AG04450 (cell line): Measurements from ENCODE around the gene PDGFD. TPM values are rescaled to one million over a fixed set of nuclear protein-coding genes. Genes with fewer than 3 reads are reported as not detected.

Experiments used
- CTCF ChIA-PET: fragments of 300-600, 350-600 bp; formaldehyde crosslinking; extraction: SDS; loops from one replicate; lab custom pipeline; 2022; ENCODE audit warnings: antibody characterized with exemption, inconsistent platforms; lab: Charles Lee
- POLR2A ChIA-PET: fragments of 350-600 bp; formaldehyde crosslinking; extraction: SDS; loops from one replicate; lab custom pipeline; 2021; ENCODE audit warnings: antibody characterized with exemption, inconsistent platforms; lab: Yijun Ruan, JAX
- DNase-seq: peaks from one replicate; pipeline ENCODE4 v3.0.0-alpha.2; 2011; ENCODE audit warnings: low read depth, low spot score
- H3K27ac ChIP-seq: one replicate; pipeline ENCODE4 v1.5.1; 2012; ENCODE audit warnings: low read depth, low read length, control low read depth
- H3K27me3 ChIP-seq: one replicate; pipeline ENCODE4 v1.6.0; 2012; ENCODE audit warnings: low read length; ENCODE audit not compliant: control insufficient read depth, insufficient read depth
- H3K4me3 ChIP-seq: 2 replicates; pipeline ENCODE4 v1.5.1; 2011; ENCODE audit warnings: mild to moderate bottlenecking, low read depth, low read length, control low read depth
- H3K9me3 ChIP-seq: 2 replicates; pipeline ENCODE4 v1.5.1; 2012; ENCODE audit warnings: low read length; ENCODE audit not compliant: control insufficient read depth, insufficient read depth
- polyA plus RNA-seq: library from polyadenylated mRNA; depleted of rRNA; stranded (reverse); fragments of >200 nt; gene quantifications from 2 replicates; pipeline ENCODE4 v1.2.3, GENCODE V29; 2011
- TF ChIP-seq, protein P1 (sequence below): IDR thresholded peaks from 2 replicates; pipeline ENCODE4 v1.5.1; 2011; ENCODE audit warnings: low read depth, low read length, control low read depth, inconsistent platforms

The PDGFD gene
- polyA plus RNA-seq, 1 experiment, result 58.1 TPM

DNA sequence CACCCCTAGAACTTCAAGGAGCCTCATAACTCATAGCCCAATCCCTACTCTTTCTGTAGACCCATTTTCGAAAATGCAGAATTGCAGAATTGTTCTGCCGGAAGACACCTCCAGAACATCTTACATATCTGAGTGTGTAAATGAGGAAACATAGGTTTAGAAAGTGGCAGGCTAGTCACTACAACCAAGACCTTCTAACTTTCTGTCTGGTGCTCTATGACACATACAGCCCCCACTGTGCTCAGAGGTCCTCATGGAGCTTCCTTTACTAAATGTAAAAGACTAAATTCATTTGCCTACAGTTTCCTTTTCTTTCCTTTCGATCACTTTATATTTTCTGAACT is 259.7 kb downstream of the PDGFD start:
- POLR2A ChIA-PET, result no interaction called here

DNA sequence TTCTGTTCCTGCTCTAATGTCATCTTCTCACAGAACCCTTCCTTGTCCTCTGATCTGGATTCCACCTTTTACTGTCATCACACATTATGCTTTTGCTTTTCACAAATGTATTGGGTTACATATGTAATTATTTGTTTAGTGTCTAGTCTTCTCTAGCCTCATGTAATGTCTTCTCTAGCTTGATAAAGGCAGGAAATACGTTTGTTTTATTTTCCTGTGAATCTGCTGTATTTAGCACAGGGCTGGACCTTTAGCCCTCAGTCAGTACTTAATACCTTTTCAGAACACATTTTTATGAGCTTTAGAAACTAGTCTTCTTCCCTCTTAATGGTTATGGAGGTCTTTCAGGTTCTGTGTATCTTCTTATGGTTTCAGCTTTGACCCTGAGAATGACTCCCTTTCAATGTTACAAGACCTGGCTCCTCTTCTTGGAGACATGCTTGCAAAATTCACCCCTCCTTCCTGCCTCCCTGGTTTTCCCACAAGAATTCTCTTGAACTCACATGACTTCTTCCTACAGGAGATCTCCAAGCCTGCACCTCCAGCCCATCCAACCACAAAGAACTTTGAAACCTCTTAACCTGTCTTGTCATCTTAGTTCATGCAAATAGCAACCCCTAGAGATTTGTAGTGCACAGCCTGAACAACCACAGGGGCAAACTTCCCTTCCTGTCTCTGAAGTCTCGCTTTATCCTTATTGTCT is 260.2 kb downstream of the PDGFD start:
- no peak for DNase-seq
- TF ChIP-seq, protein P1, sequence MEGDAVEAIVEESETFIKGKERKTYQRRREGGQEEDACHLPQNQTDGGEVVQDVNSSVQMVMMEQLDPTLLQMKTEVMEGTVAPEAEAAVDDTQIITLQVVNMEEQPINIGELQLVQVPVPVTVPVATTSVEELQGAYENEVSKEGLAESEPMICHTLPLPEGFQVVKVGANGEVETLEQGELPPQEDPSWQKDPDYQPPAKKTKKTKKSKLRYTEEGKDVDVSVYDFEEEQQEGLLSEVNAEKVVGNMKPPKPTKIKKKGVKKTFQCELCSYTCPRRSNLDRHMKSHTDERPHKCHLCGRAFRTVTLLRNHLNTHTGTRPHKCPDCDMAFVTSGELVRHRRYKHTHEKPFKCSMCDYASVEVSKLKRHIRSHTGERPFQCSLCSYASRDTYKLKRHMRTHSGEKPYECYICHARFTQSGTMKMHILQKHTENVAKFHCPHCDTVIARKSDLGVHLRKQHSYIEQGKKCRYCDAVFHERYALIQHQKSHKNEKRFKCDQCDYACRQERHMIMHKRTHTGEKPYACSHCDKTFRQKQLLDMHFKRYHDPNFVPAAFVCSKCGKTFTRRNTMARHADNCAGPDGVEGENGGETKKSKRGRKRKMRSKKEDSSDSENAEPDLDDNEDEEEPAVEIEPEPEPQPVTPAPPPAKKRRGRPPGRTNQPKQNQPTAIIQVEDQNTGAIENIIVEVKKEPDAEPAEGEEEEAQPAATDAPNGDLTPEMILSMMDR, result no peak
- POLR2A ChIA-PET, result no interaction called here

More for the DNA sequence above, 259.7 kb downstream of the PDGFD start:
- TF ChIP-seq, protein P1, result no peak
- CTCF ChIA-PET, result no interaction called here
- Histone ChIP-seq H3K4me3 (no peak overlapping the region), H3K27me3 (no peaks in the 10 kb centered on the region), H3K27ac (no peak overlapping the region), H3K9me3 (no peaks in the 10 kb centered on the region)
- no peak for DNase-seq

DNA sequence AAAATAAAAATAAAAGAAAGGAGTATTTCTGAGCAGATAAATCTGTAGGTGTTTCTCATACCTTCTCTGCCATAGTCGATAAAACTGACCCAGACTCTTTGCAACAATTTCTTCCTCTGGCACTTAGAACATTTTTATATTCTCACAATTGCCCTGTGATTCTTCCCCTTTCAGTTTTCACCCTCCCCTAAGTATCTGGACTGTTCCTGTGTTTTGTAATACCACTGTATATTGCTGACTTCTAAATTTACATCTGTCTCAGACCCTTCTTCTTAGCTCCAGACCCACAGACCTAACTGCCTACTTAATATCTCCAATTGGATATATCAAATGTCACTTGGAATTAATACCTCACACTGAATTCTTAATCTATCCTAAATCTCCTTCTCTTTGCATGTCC is 261.0 kb downstream of the PDGFD start:
- TF ChIP-seq, protein P1, result no peak
- CTCF ChIA-PET, result interaction anchor here (0.8 kb wide), 1 partner anchor 220 kb away, joined by 3 read pairs; no protein-coding TSS in a partner anchor
- DNase-seq, result no peak
- Histone ChIP-seq H3K4me3 (no peak overlapping the region), H3K27ac (no peak overlapping the region), H3K27me3 (no peaks in the 10 kb centered on the region), H3K9me3 (no peaks in the 10 kb centered on the region)
- POLR2A ChIA-PET, result no interaction called here

More for the DNA sequence above, 260.2 kb downstream of the PDGFD start:
- no peak overlapping the region for H3K27ac ChIP-seq
- CTCF ChIA-PET, result interaction anchor here (0.8 kb wide), 1 partner anchor 221 kb away, joined by 3 read pairs; no protein-coding TSS in a partner anchor
- no peaks in the 10 kb centered on the region for H3K27me3 ChIP-seq
- H3K4me3 ChIP-seq, result no peak overlapping the region
- H3K9me3 ChIP-seq, result no peaks in the 10 kb centered on the region

DNA sequence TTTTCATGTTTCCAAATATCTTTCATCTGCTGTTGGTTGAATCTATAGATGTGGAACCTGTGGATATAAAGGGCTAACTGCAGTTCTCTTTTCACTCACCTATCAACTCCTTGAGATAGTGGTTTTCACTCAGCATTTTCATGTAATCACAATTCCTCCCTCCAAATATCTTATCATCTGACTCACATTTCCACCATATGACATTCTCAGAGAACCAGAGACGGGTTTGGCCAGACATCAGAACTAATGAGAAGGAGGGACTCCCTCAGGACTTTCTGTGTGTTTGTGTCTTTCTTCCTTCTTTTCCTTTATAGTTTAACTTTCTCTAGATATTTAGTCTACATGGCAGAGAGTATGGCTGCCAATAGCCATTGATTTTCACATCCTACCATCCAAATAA is 262.3 kb downstream of the PDGFD start:
- Histone ChIP-seq H3K27ac (no peak overlapping the region), H3K9me3 (no peaks in the 10 kb centered on the region), H3K27me3 (no peaks in the 10 kb centered on the region), H3K4me3 (no peak overlapping the region)
- TF ChIP-seq, protein P1, result no peak
- POLR2A ChIA-PET, result no interaction called here
- DNase-seq, result no peak
- CTCF ChIA-PET, result no interaction called here

DNA sequence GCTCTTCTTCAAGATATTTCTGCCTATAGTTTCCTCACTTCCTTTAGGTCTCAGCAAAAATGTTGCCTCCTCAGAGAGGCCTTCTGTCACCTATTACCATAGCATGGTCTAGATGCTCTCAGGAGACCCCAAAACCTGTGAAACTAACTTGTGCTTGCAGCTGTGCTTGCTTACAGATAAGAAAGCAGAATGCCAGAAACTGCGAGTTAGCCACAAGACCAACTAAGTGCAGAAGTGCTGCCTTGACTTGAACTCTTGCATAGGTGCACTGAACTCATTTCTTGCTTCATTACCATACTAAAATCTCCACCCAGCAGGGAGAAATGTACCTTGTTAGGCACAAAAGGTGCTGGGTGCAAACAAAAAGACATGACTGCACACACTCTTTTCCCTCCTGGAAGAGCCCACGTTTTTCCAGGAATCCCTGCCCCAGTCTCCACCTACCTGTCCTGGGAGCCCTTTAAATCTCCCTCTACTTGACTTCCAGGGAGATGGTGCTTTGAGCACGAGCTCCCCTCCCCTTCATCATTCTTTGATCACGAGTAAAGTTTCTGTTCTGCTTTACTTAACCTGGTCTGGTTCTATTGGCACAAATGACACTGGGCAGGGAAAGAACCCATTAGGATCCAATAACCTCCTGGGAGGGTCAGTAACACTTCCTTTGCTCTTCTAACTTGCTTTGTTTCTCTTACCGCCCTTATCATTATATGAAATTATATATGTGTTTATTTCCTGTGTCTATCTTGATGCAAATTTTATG is 265.2 kb downstream of the PDGFD start:
- Histone ChIP-seq H3K9me3 (no peaks in the 10 kb centered on the region), H3K4me3 (no peak overlapping the region), H3K27me3 (no peaks in the 10 kb centered on the region), H3K27ac (no peak overlapping the region)
- ChIA-PET CTCF (interaction anchor here (0.5 kb wide), 1 partner anchor 98 kb away, joined by 3 read pairs; no protein-coding TSS in a partner anchor), POLR2A (no interaction called here)
- no peak for DNase-seq
- TF ChIP-seq, protein P1, result no peak
